NCI-H128 (cell line): Measurements from ENCODE around the gene SUMO3.
A peak's percentile ranks its signal among the peaks of the same experiment; 100 is the strongest.

ENCODE experiments used
- DNase-seq: peaks from one replicate; lab custom pipeline; 2025; ENCODE audit not compliant: unreplicated experiment; lab: John Stamatoyannopoulos, UW

SUMO3 gene

DNA sequence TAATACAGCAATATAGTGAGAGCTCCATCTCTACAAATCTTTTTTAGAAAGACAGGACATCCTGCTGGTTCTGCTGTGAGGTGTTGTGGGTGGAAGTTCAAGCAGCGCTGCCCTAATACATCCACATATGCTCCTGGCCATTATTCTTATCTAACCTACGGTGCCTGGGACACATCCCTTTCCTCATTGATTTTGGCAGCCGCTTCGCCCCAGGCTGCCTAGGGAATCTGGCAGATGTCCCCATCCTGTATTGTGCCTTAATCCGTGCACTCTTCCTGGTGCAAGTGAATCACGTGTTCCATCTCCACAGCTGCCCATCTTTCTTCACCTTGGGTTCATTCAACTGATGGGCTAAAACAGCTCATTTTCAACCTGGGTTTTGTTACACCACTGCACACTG lies 13.1 kb downstream of the SUMO3 start:
- DNase-seq: no peak

DNA sequence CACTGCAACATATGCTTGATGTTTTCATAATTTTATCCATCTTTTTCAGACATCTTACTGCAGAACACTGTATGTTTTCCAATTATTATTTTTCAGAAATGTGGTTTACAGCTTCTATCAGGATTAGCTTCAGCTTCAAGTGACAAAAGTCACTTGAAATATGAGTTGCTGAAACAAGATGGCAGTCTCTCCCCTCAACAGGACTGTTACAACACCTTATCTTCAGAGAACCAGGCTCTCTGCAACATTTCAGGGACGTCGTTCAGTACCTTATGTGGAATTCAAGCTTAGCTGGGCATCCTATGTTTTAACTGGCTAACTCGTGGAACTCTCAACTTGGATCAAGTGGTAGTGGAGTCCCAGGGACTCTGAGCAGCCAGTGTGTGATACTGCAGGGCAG lies 14.2 kb downstream of the SUMO3 start:
- no peak for DNase-seq

GRCh38 chr21:44802396-44803153 lies 15.3 kb downstream of the SUMO3 start:
- no peak for DNase-seq

- DNase-seq: peak; percentile 64
Observed at GRCh38 chr21:44801468-44802395, 16.1 kb downstream of the SUMO3 start, which contains the start of gene UBE2G2. Gene UBE2G2, minus strand, starts transcription at chr21:44801820. Its CDS starts 72 bp downstream, at chr21:44801748.

- DNase-seq: no peak
Observed at GRCh38 chr21:44800971-44801467, 16.8 kb downstream of the SUMO3 start.

DNA sequence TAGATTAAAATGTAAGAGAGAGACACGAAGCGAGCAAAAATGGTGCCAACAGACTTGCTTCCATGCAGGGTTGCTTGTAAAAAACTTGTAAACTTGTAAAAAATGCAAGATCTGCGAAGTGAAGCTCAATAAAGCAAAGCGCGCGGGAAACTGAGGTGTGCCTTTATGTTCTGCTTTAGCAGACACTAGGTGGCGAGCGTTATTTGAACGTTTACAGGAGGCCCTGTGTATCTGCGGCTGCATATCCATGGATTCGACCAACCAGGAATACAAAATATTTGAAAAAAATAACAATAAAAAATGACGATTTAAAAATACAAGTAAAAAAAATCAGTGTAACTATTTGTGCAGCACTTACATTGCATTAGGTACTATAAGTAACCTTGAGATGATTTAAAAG lies 17.8 kb downstream of the SUMO3 start:
- no peak for DNase-seq

DNA sequence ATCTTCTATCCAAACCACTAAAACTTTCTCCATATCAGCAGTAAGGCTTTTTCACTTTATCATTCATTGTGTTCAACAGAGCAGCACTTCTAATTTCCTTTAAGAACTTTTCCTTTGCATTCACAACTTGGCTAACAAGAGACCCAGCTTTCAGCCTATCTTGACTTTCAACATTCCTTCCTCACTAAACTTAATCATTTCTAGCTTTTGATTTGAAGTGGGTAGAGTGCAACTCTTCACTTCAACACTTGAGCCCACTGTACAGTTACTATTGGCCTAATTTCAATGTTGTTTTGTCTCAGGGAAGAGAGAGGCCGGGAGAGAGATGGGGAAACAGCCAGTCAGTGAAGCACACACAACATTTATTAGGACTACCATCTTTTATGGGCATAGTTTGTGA lies 18.2 kb downstream of the SUMO3 start:
- DNase-seq: no peak

DNA sequence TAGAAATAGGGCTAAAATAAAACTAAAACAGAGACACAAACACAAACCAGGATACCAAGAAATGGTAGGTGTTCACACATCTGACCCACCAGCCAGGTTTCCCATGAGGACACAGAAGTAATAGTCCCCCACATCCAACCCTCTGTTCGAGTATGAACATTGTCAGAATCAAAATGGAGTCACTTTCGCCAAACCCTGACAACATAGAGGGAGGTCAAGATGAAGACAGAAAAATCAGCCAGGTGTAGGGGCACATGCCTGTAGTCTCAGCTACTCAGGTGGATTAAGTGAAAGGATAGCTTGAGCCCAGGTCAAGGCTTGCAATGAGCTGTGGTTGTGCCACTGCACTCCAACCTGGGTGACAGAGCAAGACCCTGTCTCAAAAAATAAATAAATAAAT lies 20.1 kb downstream of the SUMO3 start:
- no peak for DNase-seq

- DNase-seq: no peak
Observed at GRCh38 chr21:44795342-44795741, 22.5 kb downstream of the SUMO3 start.

GRCh38 chr21:44793592-44794374 lies 24.1 kb downstream of the SUMO3 start:
- no peak for DNase-seq

DNA sequence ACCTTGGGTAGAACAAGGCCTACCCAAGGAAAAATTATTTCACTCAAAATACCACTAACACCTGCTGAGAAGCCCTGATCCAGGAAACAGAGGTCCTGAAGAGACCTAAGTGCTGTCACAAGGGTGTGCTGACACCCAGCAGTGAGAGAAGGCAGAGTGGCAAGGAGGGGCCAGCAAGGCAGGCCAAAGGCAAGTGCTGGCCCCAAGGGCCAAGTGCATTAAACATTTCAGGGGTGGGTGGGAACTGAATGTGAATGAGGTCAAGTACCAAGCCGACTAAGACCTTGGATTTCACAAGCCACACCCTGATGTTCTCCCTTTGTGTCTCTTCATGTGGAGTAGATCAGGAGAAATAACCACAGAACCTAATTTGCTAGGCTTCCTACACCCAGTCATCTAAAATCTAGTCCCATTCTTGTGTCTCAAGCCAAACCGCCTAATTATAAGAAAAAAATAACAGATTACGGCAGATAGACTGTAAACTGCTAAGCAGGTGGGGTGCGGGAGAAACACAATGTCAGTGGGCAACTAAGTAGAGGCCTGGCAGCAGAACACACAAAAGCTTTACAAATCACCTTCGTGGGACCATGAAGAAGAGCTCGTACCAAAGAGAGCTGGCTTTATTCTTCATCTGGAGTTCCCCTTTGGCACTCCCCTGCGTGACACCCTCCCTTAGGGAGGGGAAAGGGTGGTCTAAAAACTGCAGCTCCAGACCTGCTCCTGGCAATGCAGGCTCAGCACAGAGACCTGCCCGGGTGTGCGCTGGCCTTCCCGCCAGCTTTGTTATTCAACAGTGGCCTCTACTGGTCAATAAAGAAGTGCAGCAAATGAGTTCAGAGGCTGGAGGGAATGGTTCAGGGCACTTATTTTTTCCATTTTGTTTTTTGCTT lies 24.9 kb downstream of the SUMO3 start:
- peak; percentile 29 for DNase-seq

GRCh38 chr21:44791993-44792392 lies 25.9 kb downstream of the SUMO3 start:
- no peak for DNase-seq

GRCh38 chr21:44791246-44791645 lies 26.6 kb downstream of the SUMO3 start:
- no peak for DNase-seq

GRCh38 chr21:44790368-44790767 lies 27.5 kb downstream of the SUMO3 start:
- DNase-seq: no peak

GRCh38 chr21:44789880-44790279 lies 28.0 kb downstream of the SUMO3 start:
- no peak for DNase-seq

DNA sequence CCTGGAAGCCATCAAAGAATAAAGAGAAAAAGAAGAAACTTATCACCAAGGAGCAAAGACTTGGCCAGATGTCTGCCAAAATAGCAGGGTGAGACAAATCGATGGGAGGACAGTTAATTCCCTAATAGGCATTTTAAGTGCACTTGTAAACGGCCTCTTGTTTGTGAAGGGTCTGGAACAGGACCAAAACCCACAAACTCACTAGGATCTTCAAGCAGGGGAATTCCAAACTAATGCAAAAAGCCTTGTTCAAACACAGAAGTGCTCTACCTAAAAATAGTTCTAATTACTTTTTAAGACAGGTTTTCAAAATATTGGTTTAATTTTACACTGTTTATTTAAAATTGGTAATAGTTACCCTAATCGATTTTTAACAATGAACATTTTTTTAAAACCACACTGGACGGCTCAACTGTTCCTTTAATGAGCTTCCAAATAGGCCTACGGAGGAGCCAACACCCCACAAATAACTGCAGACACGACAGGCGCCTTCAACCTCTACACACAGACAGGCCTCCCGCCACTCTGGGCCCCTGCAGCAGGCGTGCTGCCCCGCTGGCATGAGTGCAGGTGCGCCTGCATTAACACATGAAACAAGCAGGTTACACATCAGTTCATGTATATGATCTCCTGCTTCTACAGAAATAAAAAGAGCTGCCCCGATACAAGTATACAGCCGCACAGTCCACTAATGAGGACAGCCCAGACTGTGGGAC lies 32.1 kb downstream of the SUMO3 start:
- DNase-seq: peak; percentile 75

DNA sequence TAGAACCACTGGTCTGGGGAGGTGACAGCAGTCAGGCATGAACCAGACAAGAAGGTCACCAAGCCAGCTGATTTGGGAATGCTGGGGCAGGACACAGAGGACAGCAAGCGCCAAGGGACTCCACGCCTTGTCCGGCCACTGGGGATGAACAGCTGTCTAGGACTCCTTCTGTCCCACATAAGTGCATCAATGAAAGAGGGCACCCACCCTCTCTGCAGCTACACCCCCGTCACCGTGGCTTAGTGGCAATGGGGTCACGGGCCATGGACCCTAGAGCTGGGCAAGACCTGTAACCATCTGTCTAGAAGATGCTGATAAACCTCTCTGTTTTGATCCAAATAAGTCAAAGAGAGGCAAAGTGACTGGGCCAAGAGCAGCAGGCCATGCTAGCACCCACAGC lies 33.1 kb downstream of the SUMO3 start:
- no peak for DNase-seq

DNA sequence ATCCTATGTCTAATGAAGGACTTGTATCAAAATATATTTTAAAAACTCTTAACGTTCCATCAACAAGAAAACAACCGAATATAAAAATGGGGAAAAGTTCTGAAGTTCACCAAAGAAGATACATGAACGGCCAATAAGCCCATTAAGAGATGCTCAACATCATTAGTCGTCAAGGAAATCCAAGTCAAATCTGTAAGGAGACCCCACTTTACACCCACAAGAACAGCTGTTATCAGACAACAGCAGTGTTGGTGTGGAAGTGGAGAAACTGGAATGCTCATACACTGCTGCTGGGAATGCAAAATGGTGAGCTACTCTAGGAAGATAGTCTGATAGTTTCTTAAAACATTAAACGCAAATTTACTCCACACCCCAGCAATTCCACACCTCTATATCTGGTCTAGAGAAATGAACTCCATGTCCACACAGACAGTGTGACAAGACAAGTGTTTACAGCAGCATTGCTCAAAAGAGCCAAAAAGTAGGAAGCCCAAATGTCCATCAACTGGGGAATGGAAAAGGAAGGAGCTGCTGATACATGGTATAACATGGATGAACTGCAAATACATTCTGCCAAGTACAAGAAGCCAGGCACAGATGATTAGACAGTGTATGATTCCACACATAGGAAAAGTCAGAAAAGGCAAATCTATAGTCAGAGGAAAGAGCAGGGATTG lies 34.7 kb downstream of the SUMO3 start:
- no peak for DNase-seq
